Naive thymus-derived CD4-positive, alpha-beta T cell (primary cell): ENCODE results near the gene STARD3NL. TPM values are rescaled to one million over a fixed set of nuclear protein-coding genes. Genes with fewer than 3 reads are reported as not detected.
A peak's percentile ranks its signal among the peaks of the same experiment; 100 is the strongest.
"Not testable (repeated sequence)": the region's sequence is repeated elsewhere in the genome, so short reads cannot be mapped to it uniquely, and the experiment has no call there.

ENCODE experiments used
- ATAC-seq: fragments of 150-1000 bp; cut with Tn5 transposase; 2 replicates; pipeline ENCODE4 v1.10.0; 2021; ENCODE audit warnings: mild to moderate bottlenecking, moderate library complexity
- CTCF ChIA-PET: fragments of 350-600 bp; sonication (Branson Sonifier 250); formaldehyde crosslinking; loops from one replicate; lab custom pipeline; 2021; ENCODE audit warnings: antibody characterized with exemption; lab: Charles Lee
- POLR2A ChIA-PET: fragments of 350-600 bp; sonication (Branson Sonifier 250); formaldehyde crosslinking; loops from one replicate; lab custom pipeline; 2021; ENCODE audit warnings: antibody characterized with exemption, inconsistent platforms; lab: Charles Lee
- DNase-seq, 9 donors: peaks; one replicate each; pipeline versions ENCODE4 v3.0.0 to v3.0.0-alpha.2; 2020 to 2022; ENCODE audit warnings: mixed read lengths in 1 of 9
- H3K27ac ChIP-seq: one replicate; pipeline ENCODE4 v1.7.0; 2013; ENCODE audit warnings: mild to moderate bottlenecking, low read depth, low read length, moderate library complexity
- H3K27me3 ChIP-seq, 2 donors: one replicate each; pipeline ENCODE4 v1.7.0; 2013; ENCODE audit warnings: low read length in 2 of 2, mild to moderate bottlenecking in 2 of 2, moderate library complexity in 2 of 2; ENCODE audit not compliant: control insufficient read depth in 2 of 2, insufficient read depth in 2 of 2
- H3K36me3 ChIP-seq, 3 experiments: 1 replicate in 2 of 3; 2 replicates in 1 of 3; pipeline ENCODE4 v1.7.0; 2013; ENCODE audit warnings: low read length in 3 of 3, mild to moderate bottlenecking in 3 of 3, moderate library complexity in 1 of 3; ENCODE audit not compliant: insufficient read depth in 3 of 3, control insufficient read depth in 2 of 3
- H3K4me1 ChIP-seq, 2 donors: one replicate each; pipeline ENCODE4 v1.7.0; 2013; ENCODE audit warnings: low read length in 2 of 2, mild to moderate bottlenecking in 2 of 2, moderate library complexity in 1 of 2; ENCODE audit not compliant: control insufficient read depth in 2 of 2, insufficient read depth in 2 of 2
- H3K4me3 ChIP-seq: 2 replicates; pipeline ENCODE4 v1.7.0; 2013; ENCODE audit warnings: mild to moderate bottlenecking, low read length
- H3K9me3 ChIP-seq, 3 experiments: 1 replicate in 2 of 3; 2 replicates in 1 of 3; pipeline ENCODE4 v1.7.0; 2013; ENCODE audit warnings: low read length in 3 of 3; ENCODE audit not compliant: control insufficient read depth in 2 of 3
- H3K27ac Mint-ChIP-seq, 9 donors: one replicate each; pipeline ENCODE4 v1.8.0; 2020 to 2022; ENCODE audit warnings: mixed read lengths in 9 of 9, mild to moderate bottlenecking in 8 of 9, moderate library complexity in 5 of 9, inconsistent platforms in 2 of 9
- H3K27me3 Mint-ChIP-seq, 5 donors: one replicate each; pipeline ENCODE4 v1.8.0; 2021 to 2022; ENCODE audit warnings: mixed read lengths in 5 of 5, mild to moderate bottlenecking in 1 of 5
- H3K36me3 Mint-ChIP-seq, 5 donors: one replicate each; pipeline ENCODE4 v1.8.0; 2020 to 2022; ENCODE audit warnings: mixed read lengths in 5 of 5, mild to moderate bottlenecking in 3 of 5, inconsistent platforms in 1 of 5
- H3K4me1 Mint-ChIP-seq, 7 donors: one replicate each; pipeline ENCODE4 v1.8.0; 2020 to 2022; ENCODE audit warnings: mixed read lengths in 7 of 7, mild to moderate bottlenecking in 3 of 7, inconsistent platforms in 1 of 7
- H3K4me3 Mint-ChIP-seq, 10 donors: one replicate each; pipeline ENCODE4 v1.8.0; 2020 to 2022; ENCODE audit warnings: mild to moderate bottlenecking in 10 of 10, mixed read lengths in 10 of 10, moderate library complexity in 6 of 10, inconsistent platforms in 2 of 10
- H3K9me3 Mint-ChIP-seq, 11 donors: one replicate each; pipeline ENCODE4 v1.8.0; 2020 to 2022; ENCODE audit warnings: mixed read lengths in 11 of 11, mild to moderate bottlenecking in 4 of 11, inconsistent platforms in 1 of 11, moderate library complexity in 1 of 11
- intact Hi-C, 2 donors: fragments of 100-400 bp; cut with micrococcal nuclease; formaldehyde crosslinking; loops; one replicate each; pipeline ENCODE4 v1.15.1; 2023
- polyA plus RNA-seq, 2 donors: library from polyadenylated mRNA; unstranded; fragments of 300-500 nt; fragmentation: Illumina TruSeq; gene quantifications; one replicate each; pipeline ENCODE4 v1.2.3, GENCODE V29; 2021
- total RNA-seq, 6 experiments: library from RNA in 5 of 6; stranded (reverse) in 5 of 6; gene quantifications; 1 replicate in 5 of 6; 2 replicates in 1 of 6; pipeline ENCODE4 v1.2.3 and lab custom pipeline; 2021 to 2026

Gene STARD3NL
- total and polyA plus RNA-seq, 7 experiments from 2014 or later = 9.4 to 26.9 (median 17.0) TPM

GRCh38 chr7:38232502-38233366, 54.7 kb downstream of the STARD3NL start:
- H3K27me3 Mint-ChIP-seq = no peaks in the 10 kb centered on the region
- no peaks in the 10 kb centered on the region for H3K9me3 Mint-ChIP-seq
- peak; percentile 13 to 78 (median 47) for DNase-seq
- ATAC-seq = peak; percentile 91
- Histone ChIP-seq H3K9me3 (no peaks in the 10 kb centered on the region), H3K36me3 (peaks cover 0 to 7% (median 0%) of the 10 kb centered on the region in 3 experiments), H3K27ac (peak overlapping the region; percentile 34), H3K4me3 (peak overlapping the region; percentile 2), H3K27me3 (no peaks in the 10 kb centered on the region), H3K4me1 (peaks cover 16 to 84% of the 10 kb centered on the region in 2 donors)
- intact Hi-C loops = loop anchor here (1.0 to 5.0 kb wide), 3 partner anchors 70 to 103 kb away; no protein-coding TSS in a partner anchor
- POLR2A ChIA-PET = interaction anchor here (0.5 kb wide), 1 partner anchor 1536 kb away, joined by 3 read pairs; no protein-coding TSS in a partner anchor
- CTCF ChIA-PET = interaction anchor here (0.7 to 1.8 kb wide), 5 partner anchors 10 to 135 kb away, joined by 3 to 5 read pairs (median 3); no protein-coding TSS in a partner anchor
- H3K36me3 Mint-ChIP-seq = peaks cover 5 to 26% (median 8%) of the 10 kb centered on the region in 5 donors
- peaks cover 17 to 72% (median 48%) of the 10 kb centered on the region in 7 donors for H3K4me1 Mint-ChIP-seq
- peak overlapping the region; percentile 18 to 88 (median 67) for H3K4me3 Mint-ChIP-seq
- peak overlapping the region; percentile 26 to 94 (median 89) for H3K27ac Mint-ChIP-seq

- not testable (repeated sequence) for H3K9me3 Mint-ChIP-seq, H3K4me3 ChIP-seq, H3K27ac ChIP-seq, H3K36me3 ChIP-seq, H3K27me3 Mint-ChIP-seq, DNase-seq, ATAC-seq, H3K27me3 ChIP-seq, H3K4me3 Mint-ChIP-seq, H3K9me3 ChIP-seq
- peak overlapping the region in 3 of 9 donors; percentile 87 to 91 (median 87) for H3K27ac Mint-ChIP-seq
- H3K4me1 ChIP-seq = peaks cover 16 to 74% of the 10 kb centered on the region in 2 donors
- H3K36me3 Mint-ChIP-seq = peaks cover 5 to 24% (median 5%) of the 10 kb centered on the region in 5 donors
- ChIA-PET POLR2A (interaction anchor here (1.0 kb wide), 1 partner anchor 17 kb away, joined by 7 read pairs; no protein-coding TSS in a partner anchor), CTCF (interaction anchor here (0.6 kb wide), 1 partner anchor 150 kb away, joined by 3 read pairs; no protein-coding TSS in a partner anchor)
- peaks cover 17 to 65% (median 43%) of the 10 kb centered on the region in 7 donors for H3K4me1 Mint-ChIP-seq
- intact Hi-C loops = loop anchor here (5.0 kb wide), 2 partner anchors 68 to 78 kb away; no protein-coding TSS in a partner anchor
Observed at GRCh38 chr7:38234759-38235158, 56.7 kb downstream of the STARD3NL start.

GRCh38 chr7:38235606-38236005, 57.6 kb downstream of the STARD3NL start:
- H3K9me3 Mint-ChIP-seq = no peaks in the 10 kb centered on the region
- H3K4me3 ChIP-seq = no peak overlapping the region
- ATAC-seq (no peak), DNase-seq (no peak)
- no peaks in the 10 kb centered on the region for H3K27me3 ChIP-seq
- H3K4me3 Mint-ChIP-seq = no peak overlapping the region
- no peaks in the 10 kb centered on the region for H3K27me3 Mint-ChIP-seq
- H3K9me3 ChIP-seq = no peaks in the 10 kb centered on the region
- peaks cover 0 to 20% (median 0%) of the 10 kb centered on the region in 5 donors for H3K36me3 Mint-ChIP-seq
- H3K27ac Mint-ChIP-seq = peak overlapping the region in 3 of 9 donors; percentile 49 to 87 (median 57)
- intact Hi-C loops = no loop called here
- H3K36me3 ChIP-seq = no peaks in the 10 kb centered on the region
- H3K4me1 Mint-ChIP-seq = peaks cover 17 to 60% (median 41%) of the 10 kb centered on the region in 7 donors
- no peak overlapping the region for H3K27ac ChIP-seq
- peaks cover 16 to 66% of the 10 kb centered on the region in 2 donors for H3K4me1 ChIP-seq
- CTCF ChIA-PET = interaction anchor here (0.9 kb wide), 1 partner anchor 20 kb away, joined by 3 read pairs; no protein-coding TSS in a partner anchor
- POLR2A ChIA-PET = interaction anchor here (0.6 kb wide), 2 partner anchors 80 to 86 kb away, joined by 3 to 4 read pairs; no protein-coding TSS in a partner anchor

GRCh38 chr7:38239129-38239528, 61.1 kb downstream of the STARD3NL start:
- H3K27ac ChIP-seq, H3K27me3 Mint-ChIP-seq, DNase-seq, H3K9me3 Mint-ChIP-seq, ATAC-seq, intact Hi-C loops, H3K27me3 ChIP-seq, H3K9me3 ChIP-seq, H3K4me3 ChIP-seq, H3K27ac Mint-ChIP-seq, H3K36me3 ChIP-seq, CTCF ChIA-PET, H3K4me3 Mint-ChIP-seq, POLR2A ChIA-PET: not testable (repeated sequence)
- Mint-ChIP-seq H3K36me3 (peaks cover 0 to 12% (median 0%) of the 10 kb centered on the region in 5 donors), H3K4me1 (peaks cover 0 to 35% (median 11%) of the 10 kb centered on the region in 7 donors)
- peaks cover 0 to 49% of the 10 kb centered on the region in 2 donors for H3K4me1 ChIP-seq

- H3K27ac Mint-ChIP-seq = no peak overlapping the region
- peaks cover 0 to 42% of the 10 kb centered on the region in 2 donors for H3K4me1 ChIP-seq
- no peaks in the 10 kb centered on the region for H3K9me3 ChIP-seq
- H3K27me3 ChIP-seq = no peaks in the 10 kb centered on the region
- H3K9me3 Mint-ChIP-seq = no peaks in the 10 kb centered on the region
- DNase-seq (no peak), ATAC-seq (no peak)
- H3K36me3 Mint-ChIP-seq = peaks cover 0 to 19% (median 5%) of the 10 kb centered on the region in 5 donors
- no peaks in the 10 kb centered on the region for H3K27me3 Mint-ChIP-seq
- ChIA-PET POLR2A (no interaction called here), CTCF (interaction anchor here (1.0 kb wide), 1 partner anchor 25 kb away, joined by 3 read pairs; no protein-coding TSS in a partner anchor)
- intact Hi-C loops = no loop called here
- H3K4me3 ChIP-seq = no peak overlapping the region
- no peak overlapping the region for H3K27ac ChIP-seq
- no peak overlapping the region for H3K4me3 Mint-ChIP-seq
- peaks cover 0 to 21% (median 4%) of the 10 kb centered on the region in 7 donors for H3K4me1 Mint-ChIP-seq
- H3K36me3 ChIP-seq = peaks cover 0 to 8% (median 0%) of the 10 kb centered on the region in 3 experiments
Observed at GRCh38 chr7:38241071-38241470, 63.0 kb downstream of the STARD3NL start.

- H3K27me3 Mint-ChIP-seq = no peaks in the 10 kb centered on the region
- Histone ChIP-seq H3K4me3 (no peak overlapping the region), H3K27ac (no peak overlapping the region), H3K4me1 (peaks cover 0 to 27% of the 10 kb centered on the region in 2 donors), H3K36me3 (peaks cover 0 to 16% (median 0%) of the 10 kb centered on the region in 3 experiments), H3K27me3 (no peaks in the 10 kb centered on the region), H3K9me3 (no peaks in the 10 kb centered on the region)
- ChIA-PET CTCF (interaction anchor here (0.6 kb wide), 1 partner anchor 124 kb away, joined by 3 read pairs; no protein-coding TSS in a partner anchor), POLR2A (no interaction called here)
- H3K27ac Mint-ChIP-seq = no peak overlapping the region
- peak; percentile 62 for ATAC-seq
- no peak for DNase-seq
- H3K36me3 Mint-ChIP-seq = peaks cover 0 to 19% (median 5%) of the 10 kb centered on the region in 5 donors
- H3K9me3 Mint-ChIP-seq = no peaks in the 10 kb centered on the region
- H3K4me3 Mint-ChIP-seq = no peak overlapping the region
- intact Hi-C loops = no loop called here
- peaks cover 0 to 15% (median 0%) of the 10 kb centered on the region in 7 donors for H3K4me1 Mint-ChIP-seq
Observed at GRCh38 chr7:38242814-38243213, 64.8 kb downstream of the STARD3NL start.
